H9 (cell line): ENCODE data around the gene TERF2IP. TPM values are rescaled to one million over a fixed set of nuclear protein-coding genes. Genes with fewer than 3 reads are reported as not detected.

Experiments
- DNase-seq: peaks from one replicate; pipeline ENCODE4 v3.0.0-alpha.2; 2017
- H2AFZ ChIP-seq: one replicate; pipeline ENCODE4 v1.6.1; 2013; ENCODE audit warnings: mild to moderate bottlenecking, low read length, control low read depth, moderate library complexity
- H2AK5ac ChIP-seq: 2 replicates; pipeline ENCODE4 v1.6.1; 2013; ENCODE audit warnings: low read length, control low read depth, mixed read lengths; ENCODE audit not compliant: insufficient read length
- H2BK120ac ChIP-seq: one replicate; pipeline ENCODE4 v1.6.1; 2013; ENCODE audit warnings: low read depth, mild to moderate bottlenecking, low read length, control low read depth, inconsistent platforms; ENCODE audit not compliant: poor library complexity, severe bottlenecking
- H2BK12ac ChIP-seq: 2 replicates; pipeline ENCODE4 v1.6.1; 2013; ENCODE audit warnings: low read length, control low read depth, mixed read lengths, low read depth; ENCODE audit not compliant: insufficient read length
- H2BK15ac ChIP-seq: 2 replicates; pipeline ENCODE4 v1.6.1; 2013; ENCODE audit warnings: low read depth, low read length, control low read depth
- H2BK20ac ChIP-seq: one replicate; pipeline ENCODE4 v1.6.1; 2013; ENCODE audit warnings: low read depth, mild to moderate bottlenecking, low read length, control low read depth, inconsistent platforms; ENCODE audit not compliant: poor library complexity, severe bottlenecking
- H2BK5ac ChIP-seq: 2 replicates; pipeline ENCODE4 v1.6.1; 2013; ENCODE audit warnings: low read length, control low read depth, mixed read lengths; ENCODE audit not compliant: insufficient read length
- H3K14ac ChIP-seq: 2 replicates; pipeline ENCODE4 v1.6.1; 2013; ENCODE audit warnings: low read length, control low read depth; ENCODE audit not compliant: insufficient read depth
- H3K18ac ChIP-seq: 2 replicates; pipeline ENCODE4 v1.6.1; 2013; ENCODE audit warnings: low read depth, mild to moderate bottlenecking, mixed read lengths, low read length, control low read depth; ENCODE audit not compliant: insufficient read length
- H3K23ac ChIP-seq: 2 replicates; pipeline ENCODE4 v1.6.1; 2013; ENCODE audit warnings: low read length, control low read depth, mixed read lengths, low read depth; ENCODE audit not compliant: insufficient read length
- H3K23me2 ChIP-seq: 2 replicates; pipeline ENCODE4 v1.6.1; 2013; ENCODE audit warnings: low read depth, mild to moderate bottlenecking, mixed read lengths, low read length, control low read depth; ENCODE audit not compliant: insufficient read length, poor library complexity, severe bottlenecking
- H3K27ac ChIP-seq: 2 replicates; pipeline ENCODE4 v1.5.1; 2013; ENCODE audit warnings: low read length, control low read depth, mixed read lengths, low read depth; ENCODE audit not compliant: insufficient read length
- H3K27me3 ChIP-seq: 2 replicates; pipeline ENCODE4 v1.6.1; 2013; ENCODE audit warnings: low read length, control low read depth, inconsistent platforms; ENCODE audit not compliant: insufficient read depth
- H3K4ac ChIP-seq: 2 replicates; pipeline ENCODE4 v1.6.1; 2013; ENCODE audit warnings: low read depth, mild to moderate bottlenecking, control low read depth, inconsistent platforms, low read length, moderate library complexity
- H3K4me1 ChIP-seq: 2 replicates; pipeline ENCODE4 v1.6.1; 2013; ENCODE audit warnings: low read length, control low read depth, inconsistent platforms; ENCODE audit not compliant: insufficient read depth
- H3K4me2 ChIP-seq: 2 replicates; pipeline ENCODE4 v1.6.1; 2013; ENCODE audit warnings: low read length, control low read depth, mixed read lengths; ENCODE audit not compliant: insufficient read length, insufficient read depth
- H3K56ac ChIP-seq: 2 replicates; pipeline ENCODE4 v1.6.1; 2013; ENCODE audit warnings: low read depth, mild to moderate bottlenecking, mixed read lengths, low read length, control low read depth; ENCODE audit not compliant: insufficient read length
- H3K79me1 ChIP-seq: 2 replicates; pipeline ENCODE4 v1.6.1; 2013; ENCODE audit warnings: low read depth, mild to moderate bottlenecking, moderate library complexity, low read length, control low read depth, inconsistent platforms; ENCODE audit not compliant: insufficient read depth, poor library complexity, severe bottlenecking
- H3K79me2 ChIP-seq: 2 replicates; pipeline ENCODE4 v1.6.1; 2013; ENCODE audit warnings: low read length, control low read depth, inconsistent platforms; ENCODE audit not compliant: insufficient read depth
- H3K9ac ChIP-seq: 2 replicates; pipeline ENCODE4 v1.6.1; 2013; ENCODE audit warnings: low read length, control low read depth, mixed read lengths; ENCODE audit not compliant: insufficient read length; ENCODE audit errors: extremely low read depth
- H3K9me3 ChIP-seq: one replicate; pipeline ENCODE4 v1.6.1; 2013; ENCODE audit warnings: low read depth, low read length, inconsistent platforms; ENCODE audit not compliant: control insufficient read depth
- H3T11ph ChIP-seq: one replicate; pipeline ENCODE4 v1.6.1; 2013; ENCODE audit warnings: mild to moderate bottlenecking, low read length, control low read depth, inconsistent platforms
- H4K20me1 ChIP-seq: one replicate; pipeline ENCODE4 v1.6.1; 2013; ENCODE audit not compliant: control insufficient read depth, insufficient read length, insufficient read depth
- H4K5ac ChIP-seq: 2 replicates; pipeline ENCODE4 v1.6.1; 2013; ENCODE audit warnings: low read depth, mild to moderate bottlenecking, mixed read lengths, low read length, control low read depth; ENCODE audit not compliant: insufficient read length
- H4K8ac ChIP-seq: replicated peaks from 2 replicates; pipeline ENCODE4 v1.6.1; 2013; ENCODE audit warnings: low read length, control low read depth, mixed read lengths, low read depth; ENCODE audit not compliant: insufficient read length
- H4K91ac ChIP-seq: 2 replicates; pipeline ENCODE4 v1.6.1; 2013; ENCODE audit warnings: low read depth, mild to moderate bottlenecking, moderate library complexity, mixed read lengths, low read length, control low read depth; ENCODE audit not compliant: insufficient read length
- H3K27ac Mint-ChIP-seq, 3 experiments: 2 replicates in 2 of 3; 3 replicates in 1 of 3; pipeline ENCODE4 v1.8.0; 2020 to 2021; ENCODE audit warnings: mixed read lengths in 3 of 3, mild to moderate bottlenecking in 1 of 3, moderate library complexity in 1 of 3
- H3K27me3 Mint-ChIP-seq: 2 replicates; pipeline ENCODE4 v1.8.0; 2021; ENCODE audit warnings: low read depth, mild to moderate bottlenecking, moderate library complexity, mixed read lengths
- H3K36me3 Mint-ChIP-seq, 3 experiments: 2 replicates in 2 of 3; 3 replicates in 1 of 3; pipeline ENCODE4 v1.8.0; 2020 to 2021; ENCODE audit warnings: low read depth in 3 of 3, mixed read lengths in 3 of 3; ENCODE audit not compliant: insufficient read depth in 1 of 3
- H3K4me1 Mint-ChIP-seq, 2 experiments: 2 replicates each; pipeline ENCODE4 v1.8.0; 2020; ENCODE audit warnings: mixed read lengths in 2 of 2
- H3K4me3 Mint-ChIP-seq, 2 experiments: 2 replicates in 1 of 2; 3 replicates in 1 of 2; pipeline ENCODE4 v1.8.0; 2020 to 2021; ENCODE audit warnings: mild to moderate bottlenecking in 2 of 2, mixed read lengths in 2 of 2, moderate library complexity in 1 of 2
- H3K9me3 Mint-ChIP-seq, 2 experiments: 2 replicates in 1 of 2; 3 replicates in 1 of 2; pipeline ENCODE4 v1.8.0; 2020; ENCODE audit warnings: mild to moderate bottlenecking in 2 of 2, mixed read lengths in 2 of 2, moderate library complexity in 1 of 2
- CTCF ChIP-seq: fragments of 200-600 bp; sonication (generic); conservative IDR thresholded peaks from 3 replicates; pipeline ENCODE4 v1.8.0; 2021; ENCODE audit warnings: antibody characterized with exemption, mild to moderate bottlenecking
- WGBS: extraction: QIAGEN DNeasy Blood & Tissue Kit; methylation state at CpG from one replicate; pipeline ENCODE4 v1.1.7; 2013; ENCODE audit warnings: missing lambda C conversion rate, low lambda C conversion rate, mixed read lengths; ENCODE audit not compliant: insufficient read length; ENCODE audit errors: extremely low coverage; 5-methylcytosine and 5-hydroxymethylcytosine counted together
- total RNA-seq: library from RNA; stranded (reverse); gene quantifications from 2 replicates; pipeline ENCODE4 v1.2.1, GENCODE V29; 2021

The TERF2IP gene
- total RNA-seq, 1 experiment from 2014 or later, result 15.6 TPM

DNA sequence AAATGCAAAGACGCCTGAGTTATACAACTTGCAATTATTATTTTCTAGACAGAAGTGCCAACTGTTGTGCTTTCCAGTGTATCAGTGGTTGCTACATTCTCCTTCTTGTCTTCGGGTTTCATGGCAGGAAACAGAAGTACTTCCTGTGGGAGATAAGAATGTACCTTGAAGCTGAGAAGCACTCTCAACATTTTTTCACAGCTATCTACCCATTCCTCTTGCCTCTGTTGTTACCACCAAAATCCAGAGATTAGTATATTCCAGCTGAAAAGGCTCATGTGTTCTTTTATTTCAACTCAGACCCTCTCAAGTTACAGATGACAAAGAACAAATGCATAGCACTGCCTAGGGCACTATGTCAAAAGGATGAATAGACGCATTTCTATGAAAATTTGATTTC lies 19.7 kb upstream of the TERF2IP start:
- Histone ChIP-seq H2BK5ac (no peak overlapping the region), H2BK12ac (no peak overlapping the region), H3K18ac (no peak overlapping the region), H3T11ph (no peak overlapping the region), H3K14ac (no peak overlapping the region), H4K91ac (no peak overlapping the region), H3K56ac (no peak overlapping the region), H3K27ac (no peak overlapping the region), H3K27me3 (no peaks in the 10 kb centered on the region), H3K4ac (no peak overlapping the region), H3K9me3 (no peaks in the 10 kb centered on the region), H2AFZ (no peak overlapping the region), H3K9ac (no peak overlapping the region), H3K4me1 (no peaks in the 10 kb centered on the region), H2BK120ac (no peak overlapping the region), H3K79me2 (no peaks in the 10 kb centered on the region), H2BK15ac (no peak overlapping the region), H4K8ac (no peak overlapping the region), H4K20me1 (no peaks in the 10 kb centered on the region), H2BK20ac (no peak overlapping the region), H3K23me2 (peaks cover 3% of the 10 kb centered on the region), H3K23ac (no peak overlapping the region), H4K5ac (no peak overlapping the region), H3K79me1 (no peaks in the 10 kb centered on the region), H2AK5ac (no peak overlapping the region), H3K4me2 (no peak overlapping the region)
- Mint-ChIP-seq H3K9me3 (no peaks in the 10 kb centered on the region), H3K4me1 (no peaks in the 10 kb centered on the region), H3K27ac (no peak overlapping the region), H3K27me3 (peaks cover 3% of the 10 kb centered on the region), H3K4me3 (no peak overlapping the region), H3K36me3 (peaks cover 43 to 75% (median 69%) of the 10 kb centered on the region in 3 experiments)
- no CpG with 5 or more reads among the region's 3 CpGs for WGBS
- TF ChIP-seq CTCF, result no peak
- no peak for DNase-seq
